AG20443 (cell line): ENCODE measurements around the gene LPO.

Experiments used
- DNase-seq: peaks from one replicate; pipeline ENCODE4 v3.0.0; 2012; ENCODE audit warnings: low spot score, mixed read lengths

Gene LPO

DNA sequence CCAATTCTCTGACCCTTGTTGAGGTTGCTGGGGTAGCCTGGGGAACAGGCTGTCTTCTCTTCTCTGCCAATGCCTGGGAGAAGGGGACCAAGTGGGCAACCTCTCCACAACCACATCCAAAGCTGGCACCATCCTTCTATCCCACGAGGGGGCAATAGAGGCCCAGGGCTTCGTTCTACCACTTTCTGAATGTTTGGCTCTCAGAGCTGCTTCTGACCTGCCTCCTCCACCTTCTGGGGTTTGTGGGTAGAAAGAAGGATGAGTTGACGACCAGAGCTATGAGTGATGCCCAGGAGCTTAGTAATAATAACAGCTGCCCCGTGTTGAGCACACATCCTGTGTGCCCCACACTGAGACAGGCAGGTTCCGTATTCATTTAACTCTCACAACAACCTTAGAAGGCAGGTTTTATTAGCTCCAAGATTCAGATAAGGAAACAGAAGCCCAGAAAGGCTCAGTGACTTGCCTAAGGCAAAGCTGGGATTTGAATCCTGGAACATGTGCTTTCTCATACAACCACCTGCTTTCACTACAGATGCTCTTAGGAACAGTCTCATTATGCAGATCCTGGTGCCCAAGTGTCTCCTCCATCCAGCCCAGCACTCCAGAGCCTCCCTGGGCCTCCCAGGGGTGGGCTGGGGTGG lies 79.2 kb downstream of the LPO start:
- DNase-seq, result peak; percentile 81

- no peak for DNase-seq
Observed at GRCh38 chr17:58318065-58318481, 79.7 kb downstream of the LPO start.
